OCI-M2 (cell line): ENCODE results near the gene CHD2.

Source experiments
- DNase-seq: peaks from one replicate; lab custom pipeline; 2025; ENCODE audit not compliant: unreplicated experiment; lab: John Stamatoyannopoulos, UW

The CHD2 gene

GRCh38 chr15:92884436-92885223, 15.5 kb upstream of the CHD2 start:
- no peak for DNase-seq

DNA sequence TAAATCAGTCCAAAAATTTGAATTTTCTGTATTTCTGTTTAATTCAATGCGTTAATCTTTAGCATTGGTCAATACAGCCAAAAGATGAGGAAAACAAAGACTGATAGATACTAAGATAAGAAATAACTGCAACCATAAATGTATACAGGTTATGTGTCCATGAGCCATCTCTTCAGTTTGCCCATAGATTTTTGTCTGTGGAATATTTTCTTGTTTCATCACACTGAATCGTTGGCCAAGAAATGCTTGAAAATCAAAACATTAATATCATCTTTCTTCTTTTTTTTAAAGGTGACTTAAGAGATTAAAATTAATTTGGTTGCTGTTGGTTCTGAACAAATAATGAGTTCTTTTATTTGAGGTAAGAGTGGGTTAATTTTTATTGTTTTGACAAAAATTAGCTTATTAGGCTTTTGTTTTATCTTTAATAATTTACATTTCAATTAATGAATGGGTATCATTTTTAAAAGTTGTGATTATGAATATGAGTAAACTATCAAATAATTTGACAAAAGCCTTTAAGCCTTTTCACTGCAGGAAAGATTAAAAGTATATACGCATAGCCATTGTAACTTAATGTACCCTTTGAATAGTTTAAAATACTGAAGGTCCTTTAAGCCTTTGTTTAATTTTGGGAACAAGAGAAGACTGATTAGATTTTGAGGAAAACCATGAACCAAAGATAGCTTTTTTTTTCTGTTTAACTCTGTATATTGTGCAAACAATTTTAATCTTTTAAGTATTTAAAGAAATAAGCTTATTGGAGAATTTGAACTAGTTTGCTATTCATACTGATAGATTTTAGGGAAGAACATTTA, 14.7 kb upstream of the CHD2 start:
- DNase-seq = no peak

- DNase-seq = no peak
These were observed 14.0 kb upstream of the CHD2 start for GRCh38 chr15:92886042-92886537.

GRCh38 chr15:92886815-92887214, 13.3 kb upstream of the CHD2 start:
- no peak for DNase-seq

DNA sequence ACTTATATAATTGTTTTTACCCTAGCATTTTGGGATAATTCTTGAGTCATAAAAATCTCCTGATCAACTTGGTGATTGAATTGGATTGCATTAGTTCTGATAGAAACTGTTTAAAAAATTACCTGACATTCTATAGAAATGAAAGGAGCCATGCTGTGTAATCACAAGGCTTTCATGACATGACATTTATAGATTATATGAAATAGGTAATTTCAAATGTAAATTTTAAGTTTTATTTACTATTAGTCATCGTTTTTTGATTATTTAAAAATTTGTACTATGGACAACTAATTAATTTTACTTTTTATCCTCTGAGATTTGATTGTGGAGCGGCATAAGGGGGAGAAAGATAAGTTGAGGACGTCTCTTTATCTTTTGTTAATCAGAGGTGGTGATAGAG, 12.3 kb upstream of the CHD2 start:
- no peak for DNase-seq

DNA sequence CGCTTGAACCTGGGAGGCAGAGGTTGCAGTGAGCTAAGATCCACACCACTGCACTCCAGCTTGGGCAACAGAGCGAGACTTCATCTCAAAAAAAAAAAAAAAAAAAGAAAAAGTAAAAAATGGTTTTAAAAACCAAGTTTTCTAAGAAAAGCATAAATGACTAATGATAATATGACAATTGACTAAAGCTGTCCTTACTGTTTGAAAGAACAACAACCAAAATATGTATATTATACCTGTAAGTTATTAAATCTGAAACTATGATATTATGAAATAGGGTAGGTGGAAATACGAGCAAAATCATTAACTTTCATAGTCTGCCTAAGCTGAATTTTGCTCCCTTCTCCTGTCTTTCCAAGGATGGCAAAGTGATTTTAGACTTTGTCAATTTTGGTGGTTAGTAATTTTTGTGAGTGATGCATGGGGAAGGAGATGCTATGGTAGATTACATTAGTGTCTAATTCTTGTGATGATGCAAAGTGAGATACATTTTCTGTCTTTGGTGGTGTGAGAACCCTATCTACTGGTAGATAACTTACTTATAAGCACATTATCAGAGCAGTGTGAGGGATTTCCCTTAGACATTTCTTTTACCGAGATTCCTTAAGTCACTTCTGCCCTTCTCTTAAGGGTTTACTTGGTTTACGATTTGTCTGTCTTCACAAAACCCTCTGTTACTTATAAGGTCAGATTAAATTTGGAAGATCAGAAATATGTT, 10.6 kb upstream of the CHD2 start:
- DNase-seq = no peak

DNA sequence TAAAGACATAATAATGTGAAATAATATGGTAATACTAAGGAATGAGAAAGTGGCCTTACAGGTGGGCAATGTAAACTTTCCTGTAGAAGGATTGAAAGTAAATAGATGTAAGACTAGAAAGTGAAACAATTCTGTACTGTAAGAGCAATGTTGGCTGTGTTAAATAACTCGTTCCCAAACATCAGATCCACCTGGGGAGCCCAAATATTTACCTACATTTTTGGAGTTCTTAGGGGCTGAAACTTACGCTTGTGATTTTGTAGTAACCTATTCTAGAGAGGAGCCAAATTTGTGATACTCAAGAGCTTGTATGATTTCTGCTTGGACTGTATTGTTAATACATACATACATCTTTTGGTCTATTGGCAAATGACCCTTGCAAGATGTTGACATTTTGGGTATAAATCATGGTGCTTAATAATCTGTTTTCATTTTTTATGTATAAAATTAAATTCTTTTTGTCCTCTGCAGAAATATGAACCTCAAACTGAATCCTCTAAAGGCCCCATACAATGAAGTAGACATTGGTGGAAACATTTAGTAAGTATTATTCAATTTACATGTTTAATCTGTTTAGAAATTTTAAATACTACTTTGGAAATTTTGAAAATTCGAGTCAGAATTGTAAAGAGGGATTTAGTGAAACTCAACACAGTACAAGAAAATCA, 8.5 kb upstream of the CHD2 start:
- DNase-seq = no peak

- no peak for DNase-seq
These were observed 7.9 kb upstream of the CHD2 start for GRCh38 chr15:92892201-92892555.

GRCh38 chr15:92893200-92893599, 6.9 kb upstream of the CHD2 start:
- DNase-seq = no peak

DNA sequence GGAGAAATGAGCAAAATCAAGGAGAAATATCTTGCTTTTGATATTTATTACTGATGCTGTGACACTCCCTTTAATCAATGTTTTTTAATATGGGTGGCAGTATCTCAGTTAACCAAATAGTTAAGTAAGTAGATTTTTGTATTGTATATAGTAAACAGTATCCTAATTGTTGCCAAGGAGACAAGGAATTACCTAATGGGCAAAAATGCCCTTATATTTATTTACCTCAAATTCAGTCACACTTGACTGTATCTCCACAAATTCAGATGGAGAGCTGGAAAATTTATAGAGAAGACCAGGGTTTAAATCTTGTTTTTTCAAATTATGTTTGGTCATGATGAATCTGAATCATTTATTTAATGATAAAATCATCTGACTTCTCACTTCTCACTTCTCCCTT, 3.6 kb upstream of the CHD2 start:
- DNase-seq = no peak

DNA sequence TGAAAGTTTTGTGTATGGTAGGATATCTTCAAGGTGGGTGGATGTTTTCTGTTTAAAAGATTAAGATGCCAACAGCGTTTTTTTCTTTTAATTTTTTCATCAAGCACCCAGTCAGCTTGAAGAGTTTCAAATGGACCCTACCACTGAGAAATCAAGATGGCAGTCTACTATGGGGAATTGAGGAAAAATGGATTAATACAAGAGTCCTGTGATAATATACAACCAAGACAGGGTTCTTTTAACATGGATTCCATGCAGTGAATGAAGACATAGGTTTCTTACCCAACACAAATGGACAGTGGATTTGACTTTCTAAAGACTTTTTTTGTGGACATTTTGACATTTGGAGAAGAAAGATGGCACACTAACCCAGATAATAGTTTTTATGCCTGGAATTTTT, 2.5 kb upstream of the CHD2 start:
- no peak for DNase-seq

DNA sequence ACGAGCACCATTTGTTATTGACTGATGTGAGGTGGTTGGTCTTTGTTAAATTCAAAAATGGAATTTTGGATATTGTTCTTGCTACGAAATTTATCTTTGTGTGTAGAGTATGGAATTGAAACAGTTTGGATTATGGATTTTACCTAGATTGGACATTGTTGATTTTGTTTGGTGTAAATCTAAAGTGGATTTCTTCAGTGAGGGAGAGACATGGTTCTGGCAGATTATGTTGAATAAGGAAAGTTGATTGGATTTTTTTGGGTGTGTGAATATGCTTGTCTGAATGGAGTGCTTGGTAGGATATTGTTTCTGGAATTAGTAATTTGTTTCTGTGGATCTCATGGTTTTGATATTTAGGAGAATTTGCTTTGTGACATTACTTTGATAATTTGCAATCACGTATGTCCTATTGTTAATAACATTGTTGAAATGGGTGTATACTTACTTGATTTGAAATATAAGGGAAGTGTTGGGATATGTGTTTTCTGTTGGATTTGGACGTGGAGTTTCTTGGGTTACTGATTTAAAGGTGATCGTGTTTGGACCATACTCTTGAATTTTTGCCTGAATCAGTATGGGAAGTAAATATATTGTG, 1.0 kb upstream of the CHD2 start:
- no peak for DNase-seq

DNA sequence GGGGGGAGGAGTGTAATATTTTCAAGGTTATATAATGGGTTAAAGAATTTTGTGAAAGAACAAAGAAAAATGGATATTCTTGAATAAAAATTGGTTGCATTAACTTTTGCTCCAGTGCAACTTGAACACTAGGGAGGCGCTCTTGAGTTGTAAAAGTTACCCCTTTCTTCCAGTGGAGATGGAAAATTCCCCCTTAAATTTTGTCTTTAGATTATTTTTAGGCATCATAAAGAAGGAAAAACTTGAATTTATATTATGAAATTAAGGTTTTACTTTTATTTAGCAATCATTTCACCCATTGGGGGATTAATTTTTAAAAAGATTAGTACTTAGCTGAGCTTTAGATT, 550 bp upstream of the CHD2 start:
- DNase-seq = peak; percentile 34

DNA sequence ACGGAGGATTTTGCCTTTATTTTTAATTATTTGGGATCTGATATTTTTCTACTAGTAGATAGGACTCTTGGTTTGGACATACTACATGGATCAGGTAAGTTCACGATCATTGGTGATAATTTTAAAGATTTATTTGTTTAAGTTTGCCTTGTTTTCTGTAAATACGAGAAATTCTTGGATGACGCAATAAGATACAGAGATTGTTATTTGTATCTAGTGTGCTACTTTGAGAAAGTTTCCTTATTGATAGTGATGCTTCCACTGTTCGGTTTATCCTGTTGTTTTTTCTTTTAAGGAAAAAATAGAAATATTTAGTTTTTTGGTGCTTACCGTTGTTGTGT, 577 bp downstream of the CHD2 start:
- no peak for DNase-seq

- DNase-seq = no peak
These were observed 1.1 kb downstream of the CHD2 start for GRCh38 chr15:92901072-92901761.

DNA sequence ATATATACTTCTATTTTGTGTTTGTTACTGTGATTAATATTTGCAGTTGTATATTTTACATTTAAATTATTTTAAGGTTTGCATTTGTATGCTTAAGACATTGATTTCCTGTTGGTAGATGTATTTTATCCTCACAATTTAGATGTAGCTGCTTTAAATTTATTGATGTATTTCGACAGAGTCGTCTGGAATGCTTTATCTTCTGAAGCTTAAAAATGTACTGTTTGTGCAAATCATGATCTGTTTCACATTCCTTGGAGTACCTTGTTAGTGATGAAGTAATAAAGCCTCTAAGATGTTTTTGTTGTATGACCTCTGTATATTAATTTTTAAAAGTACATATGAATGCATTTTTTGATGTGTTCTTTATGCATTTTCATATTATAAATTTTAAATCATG, 1.9 kb downstream of the CHD2 start:
- no peak for DNase-seq

- no peak for DNase-seq
These were observed 2.8 kb downstream of the CHD2 start for GRCh38 chr15:92902737-92903593.

- DNase-seq = no peak
These were observed 3.5 kb downstream of the CHD2 start for GRCh38 chr15:92903631-92903965.

GRCh38 chr15:92903966-92904721, 4.0 kb downstream of the CHD2 start:
- peak; percentile 84 for DNase-seq
